Endothelial cell of umbilical vein (primary cell): ENCODE results near the gene BAD. TPM values are rescaled to one million over a fixed set of nuclear protein-coding genes. Genes with fewer than 3 reads are reported as not detected.

ENCODE experiments used
- BruUV-seq: library from RNA; stranded (reverse); fragments of 400-500 nt; replicated peaks from 2 replicates; lab custom pipeline; 2021; lab: Mats Ljungman, UMichigan
- CTCF ChIA-PET: fragments of 300-600, 350-600 bp; sonication (Branson Sonifier 250); formaldehyde crosslinking; loops from one replicate; lab custom pipeline; 2021; ENCODE audit warnings: antibody characterized with exemption, inconsistent platforms; lab: Charles Lee
- POLR2A ChIA-PET: fragments of 300-600, 350-600 bp; sonication (Branson Sonifier 250); formaldehyde crosslinking; loops from one replicate; lab custom pipeline; 2021; ENCODE audit warnings: antibody characterized with exemption, inconsistent platforms; lab: Charles Lee
- DNase-seq: peaks from one replicate; pipeline ENCODE4 v3.0.0-alpha.2; 2011; ENCODE audit warnings: low read depth, low spot score
- FAIRE-seq: peaks from 2 replicates; lab custom pipeline; 2011; peaks lifted over from hg19 to GRCh38; lab: Jason Lieb, UNC
- H2AFZ ChIP-seq: 2 replicates; pipeline ENCODE4 v1.6.0; 2012; ENCODE audit warnings: low read depth, low read length, control low read depth, inconsistent platforms
- H3K27ac ChIP-seq: 2 replicates; pipeline ENCODE4 v1.5.1; 2011; ENCODE audit warnings: low read depth, mild to moderate bottlenecking, control low read depth, low read length, moderate library complexity; ENCODE audit not compliant: insufficient read depth
- H3K27me3 ChIP-seq, 2 experiments: 2 replicates each; pipeline versions ENCODE4 v1.6.0 to v1.6.1; 2011; ENCODE audit warnings: low read length in 2 of 2, mixed read lengths in 1 of 2; ENCODE audit not compliant: control insufficient read depth in 2 of 2, insufficient read depth in 2 of 2
- H3K36me3 ChIP-seq, 2 experiments: 2 replicates in 1 of 2; 3 replicates in 1 of 2; pipeline ENCODE4 v1.5.1; 2011; ENCODE audit warnings: low read length in 2 of 2, mild to moderate bottlenecking in 1 of 2, moderate library complexity in 1 of 2; ENCODE audit not compliant: control insufficient read depth in 2 of 2, insufficient read depth in 2 of 2; ENCODE audit errors: extremely low read depth in 1 of 2
- H3K4me1 ChIP-seq: 3 replicates; pipeline ENCODE4 v1.5.1; 2011; ENCODE audit warnings: mild to moderate bottlenecking, low read length; ENCODE audit not compliant: control insufficient read depth, insufficient read depth; ENCODE audit errors: extremely low read depth
- H3K4me2 ChIP-seq: 2 replicates; pipeline ENCODE4 v1.6.1; 2011; ENCODE audit warnings: low read length, control low read depth, mixed read lengths; ENCODE audit not compliant: insufficient read depth
- H3K4me3 ChIP-seq, 3 experiments: fragments of 200-600 bp in 1 of 3; sonication (generic), shearing (Covaris generic) in 1 of 3; replicated peaks in 1 of 3; 2 replicates each; pipeline ENCODE4 v1.5.1; 2011 to 2016; ENCODE audit warnings: control low read depth in 3 of 3, low read length in 3 of 3, mild to moderate bottlenecking in 2 of 3, inconsistent platforms in 1 of 3, low read depth in 1 of 3, moderate library complexity in 1 of 3; ENCODE audit not compliant: insufficient read depth in 1 of 3
- H3K79me2 ChIP-seq: 2 replicates; pipeline ENCODE4 v1.6.0; 2012; ENCODE audit warnings: low read length, inconsistent platforms; ENCODE audit not compliant: control insufficient read depth, insufficient read depth
- H3K9ac ChIP-seq: replicated peaks from 2 replicates; pipeline ENCODE3; 2011; ENCODE audit warnings: low read length, control low read depth; ENCODE audit not compliant: insufficient read depth; ENCODE audit errors: extremely low read depth
- H3K9me1 ChIP-seq: replicated peaks from 3 replicates; pipeline ENCODE4 v1.6.0; 2011; ENCODE audit warnings: mild to moderate bottlenecking, low read length; ENCODE audit not compliant: control insufficient read depth, insufficient read depth; ENCODE audit errors: extremely low read depth
- H3K9me3 ChIP-seq: replicated peaks from 2 replicates; pipeline ENCODE4 v1.5.1; 2012; ENCODE audit warnings: low read length, inconsistent platforms; ENCODE audit not compliant: control insufficient read depth, insufficient read depth
- H4K20me1 ChIP-seq: replicated peaks from 2 replicates; pipeline ENCODE3; 2011; ENCODE audit warnings: mild to moderate bottlenecking, low read length; ENCODE audit not compliant: control insufficient read depth, insufficient read depth; ENCODE audit errors: extremely low read depth
- CTCF ChIP-seq, 2 donors: IDR thresholded peaks; 1 replicate in 1 of 2; 2 replicates in 1 of 2; pipeline ENCODE4 v1.5.1; 2011; ENCODE audit warnings: low read length in 2 of 2, mild to moderate bottlenecking in 2 of 2, moderate library complexity in 2 of 2, control low read depth in 1 of 2, inconsistent platforms in 1 of 2, low read depth in 1 of 2; ENCODE audit not compliant: insufficient read depth in 1 of 2; ENCODE audit errors: extremely low read depth in 1 of 2
- EZH2 ChIP-seq: IDR thresholded peaks from 2 replicates; pipeline ENCODE4 v1.6.1; 2012; ENCODE audit warnings: borderline replicate concordance, low read depth, mild to moderate bottlenecking, moderate library complexity, low read length, inconsistent platforms; ENCODE audit not compliant: severe bottlenecking
- FOS ChIP-seq: IDR thresholded peaks from 2 replicates; pipeline ENCODE4 v1.6.1; 2011; ENCODE audit warnings: mild to moderate bottlenecking, low read length, moderate library complexity, borderline replicate concordance; ENCODE audit not compliant: insufficient read depth
- GATA2 ChIP-seq: IDR thresholded peaks from 2 replicates; pipeline ENCODE4 v1.7.0; 2011; ENCODE audit warnings: low read depth, mild to moderate bottlenecking, moderate library complexity, mixed read lengths, low read length; ENCODE audit not compliant: insufficient read length, insufficient read depth
- JUN ChIP-seq: IDR thresholded peaks from 2 replicates; pipeline ENCODE4 v1.6.1; 2011; ENCODE audit warnings: borderline replicate concordance, low read depth; ENCODE audit not compliant: insufficient read length, insufficient read depth
- MYC ChIP-seq: IDR thresholded peaks from one replicate; pipeline ENCODE4 v1.6.1; 2011; ENCODE audit warnings: mild to moderate bottlenecking, low read depth, low read length
- POLR2A ChIP-seq: IDR thresholded peaks from 2 replicates; pipeline ENCODE4 v1.6.1; 2012; ENCODE audit warnings: low read depth, mild to moderate bottlenecking, control low read depth, low read length
- POLR2AphosphoS5 ChIP-seq: IDR thresholded peaks from 2 replicates; pipeline ENCODE4 v1.6.1; 2012; ENCODE audit warnings: low read depth, mild to moderate bottlenecking, control low read depth, low read length, moderate library complexity; ENCODE audit not compliant: insufficient read depth
- dilution Hi-C: fragments of 300-500 bp; cut with MboI; formaldehyde crosslinking; loops from one replicate; pipeline ENCODE4 v1.15.0; 2019; ENCODE audit warnings: low sequenced_read_pairs; ENCODE audit not compliant: extremely low pct_ligation_motif_present
- intact Hi-C: fragments of 100-400 bp; cut with micrococcal nuclease; formaldehyde crosslinking; loops from one replicate; pipeline ENCODE4 v1.10.0; 2022
- polyA plus RNA-seq, 4 experiments: library from polyadenylated mRNA; depleted of rRNA in 3 of 4; stranded (reverse) in 3 of 4; unstranded in 1 of 4; fragments of >200 nt; gene quantifications; 2 replicates each; pipeline versions ENCODE4 v1.2.1 to v1.2.3, GENCODE V29; 2011 to 2012; ENCODE audit warnings: missing spikeins in 1 of 4
- total RNA-seq: library from RNA; stranded (reverse); gene quantifications from 2 replicates; pipeline ENCODE4 v1.2.3, GENCODE V29; 2021
- TF ChIP-seq, protein P1 (sequence below): IDR thresholded peaks from 2 replicates; pipeline ENCODE4 v1.6.1; 2011; ENCODE audit not compliant: insufficient read depth, insufficient read length

BAD gene
- total and polyA plus RNA-seq, 2 donors (not counting 3 experiments of a cell fraction or from before 2014, with no cell fraction given): 65.3 to 88.0 TPM

DNA sequence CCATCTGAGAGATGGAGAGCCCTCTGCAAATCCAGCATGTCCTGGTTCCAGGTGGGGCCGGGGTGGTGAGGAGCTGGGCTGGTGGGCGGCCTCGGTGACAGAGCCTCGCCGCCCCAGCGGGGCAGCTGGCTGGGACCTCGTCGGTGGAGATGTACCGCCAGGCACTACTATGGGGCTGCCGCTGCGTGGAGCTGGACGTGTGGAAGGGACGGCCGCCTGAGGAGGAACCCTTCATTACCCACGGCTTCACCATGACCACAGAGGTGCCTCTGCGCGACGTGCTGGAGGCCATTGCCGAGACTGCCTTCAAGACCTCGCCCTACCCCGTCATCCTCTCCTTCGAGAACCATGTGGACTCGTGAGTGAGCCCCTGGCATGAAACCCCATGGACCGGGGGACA lies 26.1 kb downstream of the BAD start:
- CTCF ChIA-PET: interaction anchor here (0.7 to 1.1 kb wide), 5 partner anchors 10 to 54 kb away, joined by 3 read pairs; partner anchors contain the start of genes CATSPERZ and FERMT3
- Histone ChIP-seq H3K79me2 (peaks cover 14% of the 10 kb centered on the region), H3K4me3 (no peak overlapping the region), H3K9me1 (no peaks in the 10 kb centered on the region), H3K4me1 (peaks cover 9% of the 10 kb centered on the region), H3K27me3 (no peaks in the 10 kb centered on the region), H3K9me3 (no peaks in the 10 kb centered on the region), H4K20me1 (no peaks in the 10 kb centered on the region), H3K36me3 (peaks cover 16 to 44% of the 10 kb centered on the region in 2 experiments), H2AFZ (no peak overlapping the region), H3K27ac (no peak overlapping the region), H3K4me2 (no peak overlapping the region), H3K9ac (no peak overlapping the region)
- POLR2A ChIA-PET: no interaction called here
- dilution Hi-C loops: no loop called here
- FAIRE-seq (no peak), DNase-seq (no peak)
- no TSS peak for BruUV-seq
- intact Hi-C loops: no loop called here
- no peak for TF ChIP-seq MYC
- no peak for TF ChIP-seq GATA2
- TF ChIP-seq POLR2AphosphoS5: no peak
- no peak for TF ChIP-seq POLR2A

DNA sequence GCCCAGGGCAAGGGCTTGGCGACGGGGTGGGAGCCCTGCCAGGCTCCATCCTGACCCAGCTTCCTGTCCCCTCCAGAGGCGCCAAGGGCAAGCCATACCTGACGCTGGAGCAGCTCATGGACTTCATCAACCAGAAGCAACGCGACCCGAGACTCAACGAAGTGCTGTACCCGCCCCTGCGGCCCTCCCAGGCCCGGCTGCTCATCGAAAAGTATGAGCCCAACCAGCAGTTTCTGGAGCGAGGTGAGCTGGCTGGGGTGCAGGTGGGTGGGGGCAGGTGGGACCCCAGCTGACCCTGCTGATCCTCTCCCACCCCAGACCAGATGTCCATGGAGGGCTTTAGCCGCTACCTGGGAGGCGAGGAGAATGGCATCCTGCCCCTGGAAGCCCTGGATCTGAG lies 28.2 kb downstream of the BAD start:
- intact Hi-C loops (no loop called here), dilution Hi-C loops (no loop called here)
- no peaks in the 10 kb centered on the region for H3K27me3 ChIP-seq
- H3K9me1 ChIP-seq: no peaks in the 10 kb centered on the region
- TF ChIP-seq MYC: no peak
- no peak for TF ChIP-seq POLR2AphosphoS5
- no peak for TF ChIP-seq GATA2
- TF ChIP-seq EZH2: no peak
- no peak for TF ChIP-seq CTCF (IDR thresholded peaks at IDR 0.05; ENCODE audit: extremely low read depth in 1 of 2, insufficient read depth in 1 of 2, low read depth in 1 of 2, low read length in 2 of 2)
- no peak for TF ChIP-seq JUN
- TF ChIP-seq, protein P1, sequence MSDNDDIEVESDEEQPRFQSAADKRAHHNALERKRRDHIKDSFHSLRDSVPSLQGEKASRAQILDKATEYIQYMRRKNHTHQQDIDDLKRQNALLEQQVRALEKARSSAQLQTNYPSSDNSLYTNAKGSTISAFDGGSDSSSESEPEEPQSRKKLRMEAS: no peak
- no peak for TF ChIP-seq FOS
- no peak for TF ChIP-seq POLR2A
- peaks cover 14% of the 10 kb centered on the region for H3K4me1 ChIP-seq
- H2AFZ ChIP-seq: no peak overlapping the region
- H3K4me3 ChIP-seq: no peak overlapping the region
- no peak overlapping the region for H3K4me2 ChIP-seq
- H3K27ac ChIP-seq: no peak overlapping the region
- no peak for FAIRE-seq
- H3K36me3 ChIP-seq: peaks cover 15 to 38% of the 10 kb centered on the region in 2 experiments
- H3K79me2 ChIP-seq: peaks cover 32% of the 10 kb centered on the region
- no peaks in the 10 kb centered on the region for H4K20me1 ChIP-seq
- H3K9ac ChIP-seq: no peak overlapping the region
- ChIA-PET CTCF (interaction anchor here (0.9 to 1.5 kb wide), 3 partner anchors 13 to 52 kb away, joined by 4 to 5 read pairs (median 4); no protein-coding TSS in a partner anchor), POLR2A (no interaction called here)
- no peaks in the 10 kb centered on the region for H3K9me3 ChIP-seq
- DNase-seq: no peak
- BruUV-seq: no TSS peak
